Upper lobe of left lung (tissue), 6 donors: ENCODE data around the gene PITPNM2. TPM values are rescaled to one million over a fixed set of nuclear protein-coding genes. Genes with fewer than 3 reads are reported as not detected.
A peak's percentile ranks its signal among the peaks of the same experiment; 100 is the strongest.

ENCODE experiments used
- ATAC-seq, 2 donors: fragments of 200-7000 bp; cut with Tn5 transposase; one replicate each; pipeline ENCODE4 v1.9.1; 2022; ENCODE audit warnings: mild to moderate bottlenecking in 2 of 2, moderate library complexity in 2 of 2; ENCODE audit not compliant: low FRiP score in 2 of 2
- DNase-seq, 2 donors: peaks; one replicate each; pipeline ENCODE4 v3.0.0-alpha.2; 2019 to 2020
- H3K27ac ChIP-seq, 4 donors: fragments of 200-600 bp; sonication (generic); one replicate each; pipeline ENCODE4 v1.5.1; 2016 to 2019
- H3K27me3 ChIP-seq, 4 donors: fragments of 200-600 bp; sonication (generic); one replicate each; pipeline ENCODE4 v1.5.1; 2017 to 2019
- H3K36me3 ChIP-seq, 4 donors: fragments of 200-600 bp; sonication (generic); one replicate each; pipeline ENCODE4 v1.5.1; 2016 to 2019
- H3K4me1 ChIP-seq, 4 donors: fragments of 200-600 bp; sonication (generic); one replicate each; pipeline ENCODE4 v1.5.1; 2018 to 2019
- H3K4me3 ChIP-seq, 4 donors: fragments of 200-600 bp; sonication (generic); one replicate each; pipeline ENCODE4 v1.5.1; 2017 to 2019; ENCODE audit warnings: mild to moderate bottlenecking in 2 of 4, moderate library complexity in 1 of 4
- H3K9me3 ChIP-seq, 4 donors: fragments of 200-600 bp; sonication (generic); one replicate each; pipeline ENCODE4 v1.5.1; 2018 to 2019
- CTCF ChIP-seq, 6 experiments: fragments of 450-650 bp in 4 of 6; fragments of 200-600 bp in 2 of 6; sonication (generic) in 2 of 6; IDR thresholded peaks; one replicate each; pipeline ENCODE4 v1.5.1; 2016 to 2019; ENCODE audit warnings: antibody characterized with exemption in 6 of 6
- EP300 ChIP-seq, 4 donors: sonication (generic); formaldehyde crosslinking; IDR thresholded peaks; one replicate each; pipeline ENCODE4 v1.5.1; 2017; ENCODE audit warnings: antibody characterized with exemption in 4 of 4, control low read depth in 2 of 4
- POLR2A ChIP-seq, 4 donors: fragments of 450-650 bp; IDR thresholded peaks; one replicate each; pipeline ENCODE4 v1.5.1; 2016 to 2017; ENCODE audit warnings: antibody characterized with exemption in 4 of 4, mild to moderate bottlenecking in 2 of 4
- POLR2AphosphoS5 ChIP-seq, 2 donors: sonication (generic); formaldehyde crosslinking; IDR thresholded peaks; one replicate each; pipeline ENCODE4 v1.5.1; 2017; ENCODE audit warnings: antibody characterized with exemption in 2 of 2
- WGBS, 2 donors: methylation state at CpG; one replicate each; pipeline ENCODE4 v1.1.5; 2017 to 2018; 5-methylcytosine and 5-hydroxymethylcytosine counted together
- total RNA-seq, 6 donors: library from RNA; depleted of rRNA in 4 of 6; stranded (reverse); fragments of >200 nt in 4 of 6; gene quantifications; one replicate each; pipeline versions ENCODE4 v1.1.0 to v1.2.1, GENCODE V29; 2016 to 2021
- donor health status: DM: no; HTN: no; CAD: no; lungs with moderate emphysema.
- donor health status: DM: no; HTN: yes; CAD: no; lungs with severe emphysema.

Gene PITPNM2
- total RNA-seq, 6 donors from 2014 or later, result 17.5 to 56.6 (median 29.4) TPM

DNA sequence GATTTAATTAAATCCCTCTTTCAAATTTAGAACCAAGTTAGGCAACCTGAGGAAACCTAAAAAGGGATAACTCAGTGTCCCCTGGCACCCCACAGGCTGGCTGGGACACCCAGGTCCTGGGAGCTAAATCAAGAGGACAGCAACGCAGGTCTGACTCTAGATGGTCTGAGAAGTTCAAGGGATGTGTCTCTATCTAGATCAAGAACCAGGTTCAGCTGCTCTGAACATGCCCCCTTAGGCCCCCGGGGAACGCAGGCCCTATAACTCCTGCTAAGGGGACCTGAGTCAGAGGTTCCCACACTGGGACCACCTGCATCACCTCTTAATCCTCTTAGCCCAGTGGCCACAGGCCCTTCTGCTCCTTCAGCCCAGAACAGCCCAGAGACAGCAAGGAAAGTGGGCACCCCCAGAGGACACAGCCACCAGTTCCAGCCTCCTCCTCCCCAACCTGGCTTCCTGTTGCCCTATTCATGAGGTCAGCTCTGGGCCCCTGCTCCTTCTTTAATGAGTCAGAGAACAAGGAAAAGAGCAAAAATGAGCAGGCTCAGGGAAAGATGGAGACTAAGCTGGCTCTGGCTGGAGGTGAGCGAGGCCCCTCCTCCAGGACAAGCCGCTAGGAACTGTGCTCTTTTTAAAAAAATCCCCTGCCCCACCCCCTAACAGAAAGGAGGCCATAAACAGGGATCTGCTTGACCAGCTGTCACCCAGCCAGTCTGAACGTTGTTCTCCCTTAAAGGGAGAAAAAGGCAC, 10.8 kb downstream of the PITPNM2 start:
- Histone ChIP-seq H3K27me3 (no peaks in the 10 kb centered on the region), H3K4me3 (no peak overlapping the region), H3K4me1 (peaks cover 45 to 53% (median 48%) of the 10 kb centered on the region in 4 donors), H3K9me3 (no peaks in the 10 kb centered on the region), H3K36me3 (no peaks in the 10 kb centered on the region), H3K27ac (peak overlapping the region; percentile 73 to 89 (median 83))
- no peak for DNase-seq
- WGBS, 2 donors, result 61 to 69% methylated on average over 6 of the region's 6 CpGs
- peak in 1 of 2 donors; percentile 22 for ATAC-seq
- TF ChIP-seq POLR2AphosphoS5 (IDR thresholded peaks at IDR 0.05) (no peak), POLR2A (IDR thresholded peaks at IDR 0.05) (no peak), CTCF (IDR thresholded peaks at IDR 0.05) (no peak), EP300 (IDR thresholded peaks at IDR 0.05) (no peak)

DNA sequence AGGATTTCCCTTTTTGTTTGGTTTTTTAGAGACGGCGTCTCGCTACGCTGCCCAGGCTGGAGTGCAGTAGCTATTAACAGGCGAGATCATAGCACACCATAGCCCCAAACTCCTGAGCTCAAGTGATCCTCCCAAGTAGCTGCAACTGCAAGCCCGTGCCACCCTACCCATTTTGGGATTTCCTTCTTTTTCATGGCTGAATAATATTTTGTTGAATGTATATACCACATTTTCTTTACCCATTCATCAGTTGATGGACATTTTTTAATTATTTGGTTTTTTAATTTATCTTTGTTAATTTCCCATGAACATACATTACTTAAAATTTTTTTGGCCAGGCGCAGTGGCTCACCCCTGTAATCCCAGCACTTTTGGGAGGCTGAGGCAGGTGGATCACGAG, 15.2 kb downstream of the PITPNM2 start:
- ATAC-seq (no peak), DNase-seq (no peak)
- peaks cover 26 to 60% (median 37%) of the 10 kb centered on the region in 4 donors for H3K4me1 ChIP-seq
- H3K36me3 ChIP-seq, result no peaks in the 10 kb centered on the region
- H3K4me3 ChIP-seq, result no peak overlapping the region
- H3K27me3 ChIP-seq, result no peaks in the 10 kb centered on the region
- H3K9me3 ChIP-seq, result no peaks in the 10 kb centered on the region
- H3K27ac ChIP-seq, result peak overlapping the region in 2 of 4 donors; percentile 32 to 76
- WGBS, 2 donors, result 70% methylated on average over 8 of the region's 8 CpGs
- no peak for TF ChIP-seq EP300 (IDR thresholded peaks at IDR 0.05)
- no peak for TF ChIP-seq POLR2AphosphoS5 (IDR thresholded peaks at IDR 0.05)
- TF ChIP-seq POLR2A (IDR thresholded peaks at IDR 0.05), result no peak
- TF ChIP-seq CTCF (IDR thresholded peaks at IDR 0.05), result no peak

DNA sequence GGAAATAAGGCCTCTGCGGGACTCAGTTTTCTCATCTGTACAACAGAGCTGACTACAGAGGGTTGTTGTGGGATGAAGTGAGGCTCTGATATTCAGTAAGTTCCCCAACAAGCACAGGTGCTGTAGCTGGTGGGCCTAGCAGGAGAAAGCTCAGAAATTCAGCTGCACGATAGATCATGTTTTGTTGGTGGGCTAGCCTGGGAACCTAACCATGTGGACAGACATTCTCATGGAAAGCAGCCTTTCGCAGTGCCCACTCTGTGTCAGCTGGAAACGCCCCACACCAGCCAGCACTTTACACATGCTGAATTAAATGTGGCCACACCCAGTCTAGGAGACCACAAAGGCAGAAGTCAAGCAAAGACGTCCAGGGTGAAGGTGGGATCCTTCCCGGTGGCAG, 16.1 kb downstream of the PITPNM2 start:
- DNase-seq (no peak), ATAC-seq (no peak)
- Histone ChIP-seq H3K4me3 (no peak overlapping the region), H3K27me3 (no peaks in the 10 kb centered on the region), H3K9me3 (no peaks in the 10 kb centered on the region), H3K4me1 (peaks cover 17 to 51% (median 28%) of the 10 kb centered on the region in 4 donors), H3K27ac (peak overlapping the region in 3 of 4 donors; percentile 32 to 86 (median 76)), H3K36me3 (no peaks in the 10 kb centered on the region)
- 50 to 71% methylated on average over 5 to 6 of the region's 6 CpGs for WGBS, 2 donors
- TF ChIP-seq POLR2A (IDR thresholded peaks at IDR 0.05) (no peak), POLR2AphosphoS5 (IDR thresholded peaks at IDR 0.05) (no peak), CTCF (IDR thresholded peaks at IDR 0.05) (no peak), EP300 (IDR thresholded peaks at IDR 0.05) (no peak)

DNA sequence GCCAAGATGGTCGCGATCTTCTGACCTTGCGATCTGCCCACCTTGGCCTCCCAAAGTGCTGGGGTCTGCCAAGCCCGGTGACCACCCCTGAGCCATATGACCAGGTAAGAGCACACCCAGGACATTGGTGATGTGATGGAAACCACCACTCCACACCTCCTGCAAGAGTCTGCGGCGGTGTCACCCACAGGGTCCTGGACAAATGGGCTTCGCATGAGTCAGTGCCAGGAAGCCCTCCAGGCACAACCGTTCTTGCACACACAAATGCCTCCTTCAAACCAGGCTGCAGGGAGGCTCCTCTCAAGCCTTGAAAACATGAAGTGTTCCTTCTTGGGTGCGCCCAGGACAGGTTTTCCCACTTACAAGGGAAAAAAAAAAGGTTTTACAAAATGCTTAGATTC, 16.6 kb downstream of the PITPNM2 start:
- TF ChIP-seq CTCF (IDR thresholded peaks at IDR 0.05), result no peak
- TF ChIP-seq POLR2AphosphoS5 (IDR thresholded peaks at IDR 0.05), result peak; percentile 25 to 73
- TF ChIP-seq EP300 (IDR thresholded peaks at IDR 0.05), result peak in 3 of 4 donors; percentile 38 to 83 (median 72)
- TF ChIP-seq POLR2A (IDR thresholded peaks at IDR 0.05), result no peak
- Histone ChIP-seq H3K4me1 (peaks cover 12 to 47% (median 25%) of the 10 kb centered on the region in 4 donors), H3K36me3 (no peaks in the 10 kb centered on the region), H3K27me3 (no peaks in the 10 kb centered on the region), H3K9me3 (no peaks in the 10 kb centered on the region), H3K4me3 (no peak overlapping the region), H3K27ac (peak overlapping the region in 3 of 4 donors; percentile 46 to 86 (median 76))
- 69 to 76% methylated on average over 7 to 9 of the region's 9 CpGs for WGBS, 2 donors
- ATAC-seq (peak; percentile 18 to 59), DNase-seq (peak in 1 of 2 donors; percentile 78)
